DOHH2 (cell line): ENCODE data around the gene FASN.

Experiments used
- H3F3A ChIP-seq: fragments of 200-600 bp; sonication (generic), shearing (Covaris generic); 2 replicates; pipeline ENCODE4 v1.6.0; 2016; ENCODE audit warnings: antibody characterized with exemption, mild to moderate bottlenecking; ENCODE audit not compliant: control insufficient read depth, insufficient read depth
- H3K27ac ChIP-seq: fragments of 200-600 bp; sonication (generic); 2 replicates; pipeline ENCODE4 v1.5.1; 2014; ENCODE audit warnings: low read depth, mild to moderate bottlenecking, low read length, moderate library complexity
- H3K27me3 ChIP-seq: fragments of 200-600 bp; sonication (generic); 2 replicates; pipeline ENCODE4 v1.6.1; 2014; ENCODE audit warnings: mild to moderate bottlenecking, low read length, mixed read lengths; ENCODE audit not compliant: control insufficient read depth
- H3K36me3 ChIP-seq: fragments of 200-600 bp; sonication (generic); 2 replicates; pipeline ENCODE4 v1.6.1; 2014; ENCODE audit warnings: mild to moderate bottlenecking, low read length, moderate library complexity, mixed read lengths; ENCODE audit not compliant: control insufficient read depth
- H3K4me1 ChIP-seq: fragments of 200-600 bp; sonication (generic); 2 replicates; pipeline ENCODE4 v1.6.1; 2014; ENCODE audit warnings: mild to moderate bottlenecking, low read length, mixed read lengths; ENCODE audit not compliant: control insufficient read depth
- H3K4me2 ChIP-seq: fragments of 200-600 bp; sonication (generic); 2 replicates; pipeline ENCODE4 v1.6.0; 2014; ENCODE audit warnings: mild to moderate bottlenecking, low read length, moderate library complexity
- H3K4me3 ChIP-seq: fragments of 200-600 bp; sonication (generic); 2 replicates; pipeline ENCODE4 v1.5.1; 2014; ENCODE audit warnings: mild to moderate bottlenecking, low read length, mixed read lengths
- H3K79me2 ChIP-seq: fragments of 200-600 bp; sonication (generic); 2 replicates; pipeline ENCODE4 v1.6.1; 2014; ENCODE audit warnings: mild to moderate bottlenecking, low read length, mixed read lengths; ENCODE audit not compliant: control insufficient read depth
- H3K9me2 ChIP-seq: fragments of 200-600 bp; sonication (generic); replicated peaks from 2 replicates; pipeline ENCODE4 v1.6.1; 2014; ENCODE audit warnings: mild to moderate bottlenecking, low read length, mixed read lengths; ENCODE audit not compliant: control insufficient read depth
- H3K9me3 ChIP-seq: fragments of 200-600 bp; sonication (generic); 2 replicates; pipeline ENCODE4 v1.6.1; 2014; ENCODE audit warnings: antibody characterized with exemption, low read length, mixed read lengths; ENCODE audit not compliant: control insufficient read depth, insufficient read depth
- H4K20me1 ChIP-seq: fragments of 200-600 bp; sonication (generic); 2 replicates; pipeline ENCODE4 v1.6.0; 2014; ENCODE audit warnings: low read depth, mild to moderate bottlenecking, antibody characterized with exemption, low read length, moderate library complexity; ENCODE audit not compliant: control insufficient read depth, insufficient read depth
- EZH2phosphoT487 ChIP-seq: fragments of 200-600 bp; sonication (generic); IDR thresholded peaks from 2 replicates; pipeline ENCODE4 v1.6.1; 2017; ENCODE audit warnings: borderline replicate concordance, mild to moderate bottlenecking, antibody characterized with exemption, low read length, moderate library complexity, mixed read lengths
- TF ChIP-seq, protein P1 (sequence below): fragments of 200-600 bp; sonication (generic); IDR thresholded peaks from one replicate; pipeline ENCODE4 v1.5.1; 2014; ENCODE audit warnings: antibody characterized with exemption, mild to moderate bottlenecking, low read depth, low read length; ENCODE audit not compliant: poor library complexity, severe bottlenecking

Gene FASN

DNA sequence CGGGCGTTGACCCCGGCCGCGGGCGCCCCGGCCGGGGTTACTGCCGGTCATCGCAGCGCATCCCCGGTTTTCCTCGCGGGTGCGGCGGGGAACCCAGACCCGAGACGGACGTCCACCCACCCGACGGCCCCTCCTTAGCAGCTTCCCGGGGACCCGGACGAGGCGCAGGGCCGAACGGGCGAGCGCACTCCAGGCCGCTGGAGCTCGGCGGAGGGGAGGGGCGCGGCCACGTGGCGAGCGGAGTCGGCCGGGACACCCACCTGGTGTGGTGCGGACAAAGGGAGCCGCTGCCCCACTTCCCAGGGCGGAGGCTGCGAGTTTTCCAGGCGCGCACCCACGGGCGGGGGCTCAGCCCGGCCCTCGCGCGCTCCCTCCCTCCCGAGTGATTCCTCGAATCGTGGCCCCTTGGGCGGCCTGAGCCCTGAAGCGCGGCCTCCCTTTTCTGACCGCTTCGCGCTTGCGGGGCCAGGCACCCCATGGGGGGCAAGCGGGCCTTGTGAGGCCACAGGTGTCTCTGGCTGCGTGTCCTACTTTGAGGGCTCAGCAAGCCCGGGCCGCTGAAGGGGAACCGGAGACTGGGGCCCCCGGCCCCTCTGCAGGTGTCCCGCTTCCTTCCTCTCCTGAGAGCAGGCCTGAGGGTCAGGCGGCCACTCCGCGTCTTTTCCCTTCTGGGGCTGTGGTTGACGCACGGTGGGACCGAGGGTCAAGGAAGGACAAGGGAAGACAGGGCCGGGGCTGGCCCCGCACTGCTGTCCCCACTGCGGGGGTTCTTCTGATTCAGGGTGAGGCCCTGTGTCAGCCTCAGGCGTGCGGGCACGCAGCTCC is 1.1 kb upstream of the FASN start:
- Histone ChIP-seq H3K4me2 (peak overlapping the region; percentile 98), H3K9me2 (no peaks in the 10 kb centered on the region), H3K27ac (peak overlapping the region; percentile 92), H3K36me3 (peaks cover 59% of the 10 kb centered on the region), H3K4me3 (peak overlapping the region; percentile 92), H3K79me2 (peaks cover 56% of the 10 kb centered on the region), H3F3A (peaks cover 9% of the 10 kb centered on the region; the same call in 1 of the 2 replicates), H3K27me3 (no peaks in the 10 kb centered on the region), H3K4me1 (peaks cover 46% of the 10 kb centered on the region), H4K20me1 (peaks cover 20% of the 10 kb centered on the region), H3K9me3 (no peaks in the 10 kb centered on the region)
- TF ChIP-seq, protein P1, sequence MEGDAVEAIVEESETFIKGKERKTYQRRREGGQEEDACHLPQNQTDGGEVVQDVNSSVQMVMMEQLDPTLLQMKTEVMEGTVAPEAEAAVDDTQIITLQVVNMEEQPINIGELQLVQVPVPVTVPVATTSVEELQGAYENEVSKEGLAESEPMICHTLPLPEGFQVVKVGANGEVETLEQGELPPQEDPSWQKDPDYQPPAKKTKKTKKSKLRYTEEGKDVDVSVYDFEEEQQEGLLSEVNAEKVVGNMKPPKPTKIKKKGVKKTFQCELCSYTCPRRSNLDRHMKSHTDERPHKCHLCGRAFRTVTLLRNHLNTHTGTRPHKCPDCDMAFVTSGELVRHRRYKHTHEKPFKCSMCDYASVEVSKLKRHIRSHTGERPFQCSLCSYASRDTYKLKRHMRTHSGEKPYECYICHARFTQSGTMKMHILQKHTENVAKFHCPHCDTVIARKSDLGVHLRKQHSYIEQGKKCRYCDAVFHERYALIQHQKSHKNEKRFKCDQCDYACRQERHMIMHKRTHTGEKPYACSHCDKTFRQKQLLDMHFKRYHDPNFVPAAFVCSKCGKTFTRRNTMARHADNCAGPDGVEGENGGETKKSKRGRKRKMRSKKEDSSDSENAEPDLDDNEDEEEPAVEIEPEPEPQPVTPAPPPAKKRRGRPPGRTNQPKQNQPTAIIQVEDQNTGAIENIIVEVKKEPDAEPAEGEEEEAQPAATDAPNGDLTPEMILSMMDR, result no peak
- no peak for TF ChIP-seq EZH2phosphoT487

DNA sequence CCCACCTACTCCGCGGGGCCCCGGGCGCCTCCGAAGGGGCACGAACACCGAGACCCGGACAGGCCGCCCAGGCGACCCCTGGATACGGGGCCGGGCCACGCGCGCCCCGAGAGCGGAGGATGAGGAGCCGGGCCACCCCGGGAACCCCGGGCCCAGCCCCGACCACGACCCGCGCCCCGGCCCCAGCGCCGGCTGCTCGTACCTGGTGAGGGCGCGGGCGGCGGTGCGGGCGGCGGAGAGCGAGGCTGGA is 192 bp downstream of the FASN start:
- H3K27ac ChIP-seq, result peak overlapping the region; percentile 76
- peaks cover 70% of the 10 kb centered on the region for H3K36me3 ChIP-seq
- peak overlapping the region; percentile 99 for H3K4me2 ChIP-seq
- H3K9me2 ChIP-seq, result no peaks in the 10 kb centered on the region
- peaks cover 46% of the 10 kb centered on the region for H3K4me1 ChIP-seq
- H3K79me2 ChIP-seq, result peaks cover 67% of the 10 kb centered on the region
- peaks cover 20% of the 10 kb centered on the region for H4K20me1 ChIP-seq
- peaks cover 9% of the 10 kb centered on the region; the same call in 1 of the 2 replicates for H3F3A ChIP-seq
- TF ChIP-seq EZH2phosphoT487, result no peak
- TF ChIP-seq, protein P1, result no peak
- H3K4me3 ChIP-seq, result peak overlapping the region; percentile 98
- no peaks in the 10 kb centered on the region for H3K27me3 ChIP-seq
- H3K9me3 ChIP-seq, result no peaks in the 10 kb centered on the region

- Histone ChIP-seq H3K27me3 (no peaks in the 10 kb centered on the region), H3K9me3 (no peaks in the 10 kb centered on the region), H3K36me3 (peaks cover 75% of the 10 kb centered on the region), H3K4me3 (peak overlapping the region; percentile 98), H3K9me2 (no peaks in the 10 kb centered on the region), H4K20me1 (peaks cover 20% of the 10 kb centered on the region), H3K79me2 (peaks cover 67% of the 10 kb centered on the region), H3K4me2 (peak overlapping the region; percentile 99), H3F3A (peaks cover 8% of the 10 kb centered on the region; the same call in 1 of the 2 replicates), H3K27ac (peak overlapping the region; percentile 76), H3K4me1 (peaks cover 46% of the 10 kb centered on the region)
- TF ChIP-seq, protein P1, result no peak
- no peak for TF ChIP-seq EZH2phosphoT487
Observed at GRCh38 chr17:82097184-82097918, 685 bp downstream of the FASN start.
